Central memory CD8-positive, alpha-beta T cell (primary cell): ENCODE results near the gene ZNF891.

Experiments used
- ATAC-seq: fragments of 150-1000 bp; cut with Tn5 transposase; replicated peaks from 2 replicates; pipeline ENCODE4 v1.10.0; 2022; ENCODE audit warnings: mild to moderate bottlenecking, moderate FRiP score, moderate number of reproducible peaks; ENCODE audit not compliant: poor library complexity, severe bottlenecking; ENCODE audit errors: extremely low read depth
- DNase-seq, 2 donors: peaks; one replicate each; pipeline ENCODE4 v3.0.0; 2021; ENCODE audit warnings: low spot score in 2 of 2
- H3K27ac Mint-ChIP-seq: one replicate; pipeline ENCODE4 v1.8.0; 2022; ENCODE audit warnings: low read depth, mild to moderate bottlenecking, moderate library complexity, mixed read lengths
- H3K27me3 Mint-ChIP-seq: one replicate; pipeline ENCODE4 v1.8.0; 2022; ENCODE audit warnings: mixed read lengths
- H3K36me3 Mint-ChIP-seq: one replicate; pipeline ENCODE4 v1.8.0; 2022; ENCODE audit warnings: mild to moderate bottlenecking, moderate library complexity, mixed read lengths; ENCODE audit not compliant: insufficient read depth
- H3K4me1 Mint-ChIP-seq: one replicate; pipeline ENCODE4 v1.8.0; 2022; ENCODE audit warnings: mixed read lengths
- H3K4me3 Mint-ChIP-seq: one replicate; pipeline ENCODE4 v1.8.0; 2022; ENCODE audit warnings: mild to moderate bottlenecking, moderate library complexity, mixed read lengths
- H3K9me3 Mint-ChIP-seq: one replicate; pipeline ENCODE4 v1.8.0; 2022; ENCODE audit warnings: mixed read lengths

The ZNF891 gene

DNA sequence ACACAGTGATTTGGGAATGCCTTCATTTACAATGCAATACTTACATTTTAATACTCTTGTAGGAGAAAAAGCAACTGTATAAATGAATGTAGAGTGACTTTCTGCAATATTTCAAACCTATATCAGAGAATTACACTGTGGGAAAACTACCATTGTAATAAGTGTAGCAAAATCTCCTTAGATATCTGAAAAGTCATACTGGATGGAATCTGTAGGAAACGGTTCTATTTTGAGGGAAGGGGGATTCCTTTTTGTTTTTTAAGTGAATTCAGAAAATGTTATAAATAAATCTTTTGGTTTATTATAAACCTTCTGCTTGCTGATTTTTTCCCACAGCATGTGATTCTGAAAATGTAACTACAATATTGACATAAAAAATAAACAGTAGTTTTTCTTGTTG, 23.0 kb downstream of the ZNF891 start:
- ATAC-seq: no peak
- Mint-ChIP-seq H3K9me3 (peaks cover 16% of the 10 kb centered on the region), H3K36me3 (peaks cover 12% of the 10 kb centered on the region), H3K4me1 (no peaks in the 10 kb centered on the region), H3K27me3 (no peaks in the 10 kb centered on the region), H3K27ac (no peak overlapping the region), H3K4me3 (no peak overlapping the region)
- DNase-seq: no peak

DNA sequence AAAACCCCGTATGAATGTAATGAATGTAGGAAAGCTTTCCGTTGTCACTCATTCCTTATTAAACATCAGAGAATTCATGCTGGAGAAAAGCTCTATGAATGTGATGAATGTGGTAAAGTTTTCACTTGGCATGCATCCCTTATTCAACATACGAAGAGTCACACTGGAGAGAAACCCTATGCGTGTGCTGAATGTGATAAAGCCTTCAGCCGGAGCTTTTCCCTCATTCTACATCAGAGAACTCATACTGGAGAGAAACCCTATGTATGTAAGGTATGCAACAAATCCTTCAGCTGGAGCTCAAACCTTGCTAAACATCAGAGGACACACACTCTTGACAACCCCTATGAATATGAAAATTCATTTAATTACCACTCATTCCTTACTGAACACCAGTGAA, 23.8 kb downstream of the ZNF891 start:
- no peak overlapping the region for H3K27ac Mint-ChIP-seq
- DNase-seq (no peak), ATAC-seq (no peak)
- peaks cover 19% of the 10 kb centered on the region for H3K9me3 Mint-ChIP-seq
- H3K27me3 Mint-ChIP-seq: no peaks in the 10 kb centered on the region
- H3K36me3 Mint-ChIP-seq: peaks cover 16% of the 10 kb centered on the region
- no peak overlapping the region for H3K4me3 Mint-ChIP-seq
- H3K4me1 Mint-ChIP-seq: no peaks in the 10 kb centered on the region

DNA sequence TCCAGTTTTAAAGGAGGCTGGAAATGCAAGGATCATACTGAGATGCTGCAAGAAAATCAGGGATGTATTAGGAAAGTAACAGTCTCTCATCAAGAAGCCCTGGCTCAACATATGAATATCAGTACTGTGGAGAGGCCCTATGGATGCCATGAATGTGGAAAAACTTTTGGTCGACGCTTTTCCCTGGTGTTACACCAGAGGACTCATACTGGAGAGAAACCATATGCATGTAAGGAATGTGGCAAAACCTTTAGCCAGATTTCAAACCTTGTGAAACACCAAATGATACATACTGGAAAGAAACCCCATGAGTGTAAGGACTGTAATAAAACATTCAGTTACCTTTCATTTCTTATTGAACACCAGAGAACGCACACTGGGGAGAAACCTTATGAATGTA, 24.5 kb downstream of the ZNF891 start:
- no peak overlapping the region for H3K27ac Mint-ChIP-seq
- peaks cover 24% of the 10 kb centered on the region for H3K9me3 Mint-ChIP-seq
- peaks cover 18% of the 10 kb centered on the region for H3K36me3 Mint-ChIP-seq
- no peaks in the 10 kb centered on the region for H3K4me1 Mint-ChIP-seq
- DNase-seq (no peak), ATAC-seq (no peak)
- H3K4me3 Mint-ChIP-seq: no peak overlapping the region
- no peaks in the 10 kb centered on the region for H3K27me3 Mint-ChIP-seq

DNA sequence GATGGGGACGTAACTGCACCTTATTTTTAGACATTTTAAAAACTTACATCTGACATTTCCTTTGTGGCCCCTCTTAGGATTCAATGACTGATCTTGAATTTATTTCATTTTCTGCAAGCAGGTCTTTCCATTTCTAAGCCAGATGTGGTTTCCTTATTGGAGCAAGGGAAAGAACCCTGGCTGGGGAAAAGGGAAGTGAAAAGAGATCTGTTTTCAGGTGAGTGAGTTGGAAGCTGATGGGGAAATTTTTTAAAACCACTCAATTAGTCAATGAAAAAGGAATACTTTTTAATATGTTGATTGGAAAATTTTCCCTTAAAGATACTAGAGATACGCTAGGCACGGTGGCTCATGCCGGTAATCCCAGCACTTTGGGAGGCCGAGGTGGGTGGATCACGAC, 46.7 kb downstream of the ZNF891 start:
- H3K27ac Mint-ChIP-seq: no peak overlapping the region
- peaks cover 21% of the 10 kb centered on the region for H3K9me3 Mint-ChIP-seq
- peaks cover 7% of the 10 kb centered on the region for H3K4me1 Mint-ChIP-seq
- no peak for ATAC-seq
- H3K36me3 Mint-ChIP-seq: peaks cover 39% of the 10 kb centered on the region
- H3K27me3 Mint-ChIP-seq: no peaks in the 10 kb centered on the region
- H3K4me3 Mint-ChIP-seq: no peak overlapping the region
- no peak for DNase-seq

DNA sequence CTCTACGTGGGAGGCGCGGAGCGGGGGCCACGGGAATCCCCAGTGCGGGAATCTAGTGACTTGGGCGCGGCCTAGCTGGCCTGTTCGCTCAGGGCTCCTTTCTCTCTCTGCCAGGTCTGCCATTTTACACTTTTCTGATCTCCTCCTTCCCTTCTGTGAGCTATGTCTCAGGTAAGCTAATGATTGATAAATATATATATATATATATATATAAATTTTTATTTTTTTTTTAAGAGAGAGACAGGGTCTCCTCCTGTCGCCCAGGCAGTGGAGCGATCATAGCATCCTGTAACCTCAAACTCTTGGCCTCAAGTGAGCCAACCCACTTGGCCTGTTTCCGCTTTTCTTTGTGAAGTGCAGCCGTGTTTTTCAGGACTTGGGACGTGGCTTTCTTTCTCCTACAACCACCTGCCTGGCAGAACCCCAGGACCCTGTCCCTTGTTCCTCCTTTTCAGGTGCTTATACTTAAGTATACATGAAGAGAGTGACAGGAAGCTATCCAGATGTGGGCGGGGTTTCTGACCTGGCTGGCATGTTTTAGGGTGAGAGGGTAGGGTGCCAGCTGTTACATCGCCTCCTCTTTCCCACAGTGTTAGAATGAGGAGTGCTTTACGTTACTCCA, 48.8 kb downstream of the ZNF891 start:
- H3K4me1 Mint-ChIP-seq: peaks cover 7% of the 10 kb centered on the region
- H3K36me3 Mint-ChIP-seq: peaks cover 30% of the 10 kb centered on the region
- DNase-seq (no peak), ATAC-seq (no peak)
- H3K9me3 Mint-ChIP-seq: peaks cover 22% of the 10 kb centered on the region
- H3K27ac Mint-ChIP-seq: no peak overlapping the region
- H3K4me3 Mint-ChIP-seq: no peak overlapping the region
- no peaks in the 10 kb centered on the region for H3K27me3 Mint-ChIP-seq

DNA sequence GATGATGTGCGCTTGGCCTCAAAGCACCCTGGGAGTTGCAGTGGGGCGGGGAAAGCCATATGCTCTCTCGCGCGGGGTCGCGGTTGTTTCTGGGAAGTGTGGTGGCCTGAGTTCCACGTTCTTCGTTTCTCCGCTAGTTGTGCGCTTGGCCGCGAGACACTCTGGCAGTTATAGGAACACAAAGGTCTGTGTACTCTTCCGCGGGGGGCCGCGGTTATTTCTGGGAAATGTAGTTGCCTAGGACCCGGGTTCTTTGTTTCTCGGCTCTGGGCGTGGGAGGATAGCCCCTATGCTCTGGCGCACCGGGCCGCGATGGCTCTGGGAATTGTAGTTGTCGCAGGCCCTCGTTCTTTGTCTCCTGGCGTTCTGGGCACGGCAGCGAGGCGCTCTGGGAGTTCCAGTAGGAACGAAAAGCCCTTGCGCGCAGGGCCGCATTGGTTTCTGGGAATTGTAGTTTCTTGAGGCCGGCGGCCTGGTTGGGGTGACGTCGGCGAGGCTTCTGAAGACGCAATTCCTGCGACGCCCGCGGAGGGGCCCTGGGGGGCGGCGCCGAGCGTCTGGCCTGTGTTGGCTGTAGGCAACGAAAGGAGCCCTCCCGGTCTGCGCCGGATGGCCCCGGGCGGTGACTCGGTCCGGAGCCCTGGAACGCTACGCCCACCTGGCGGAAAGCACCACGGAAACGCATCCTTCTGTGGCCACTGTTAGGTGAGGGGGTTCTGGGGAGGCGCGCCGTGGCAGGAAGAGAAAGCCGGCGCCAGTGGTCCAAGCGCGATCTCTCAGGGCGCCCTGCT, 49.5 kb downstream of the ZNF891 start, which contains the start of gene ZNF140:
TSS of gene ZNF140 (plus strand) at position 556 of the 791 bp plus-strand sequence. CDS start 398 bp downstream, outside the sequence.
- peaks cover 7% of the 10 kb centered on the region for H3K4me1 Mint-ChIP-seq
- ATAC-seq: peak; percentile 66
- no peak within 1 kb of the TSS for H3K4me3 Mint-ChIP-seq
- H3K9me3 Mint-ChIP-seq: peaks cover 22% of the 10 kb centered on the region
- no peaks in the 10 kb centered on the region for H3K27me3 Mint-ChIP-seq
- H3K27ac Mint-ChIP-seq: no peak within 1 kb of the TSS
- H3K36me3 Mint-ChIP-seq: peaks cover 28% of the 10 kb centered on the region
- DNase-seq: peak; percentile 90 to 95

DNA sequence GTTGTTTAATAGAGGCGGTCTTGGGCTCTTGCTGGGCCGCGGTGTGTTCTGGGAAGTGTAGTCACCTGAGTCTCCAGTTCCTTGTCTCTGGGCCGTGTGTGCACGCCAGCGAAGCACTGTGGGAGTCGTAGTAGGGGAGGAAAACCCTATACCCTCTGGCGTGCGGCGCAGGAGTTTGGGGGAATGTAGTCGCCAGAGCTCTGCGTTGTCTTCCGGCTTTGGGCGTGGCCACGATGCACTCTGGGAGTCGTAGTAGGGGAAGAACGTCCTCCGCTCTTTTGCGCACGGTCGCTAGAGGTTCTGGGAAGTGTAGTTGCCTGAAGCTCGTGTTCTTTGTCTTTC, 50.1 kb downstream of the ZNF891 start:
- Mint-ChIP-seq H3K4me3 (no peak overlapping the region), H3K4me1 (peaks cover 7% of the 10 kb centered on the region), H3K27me3 (no peaks in the 10 kb centered on the region), H3K27ac (no peak overlapping the region), H3K36me3 (peaks cover 25% of the 10 kb centered on the region), H3K9me3 (peaks cover 27% of the 10 kb centered on the region)
- ATAC-seq (peak; percentile 78), DNase-seq (no peak)

DNA sequence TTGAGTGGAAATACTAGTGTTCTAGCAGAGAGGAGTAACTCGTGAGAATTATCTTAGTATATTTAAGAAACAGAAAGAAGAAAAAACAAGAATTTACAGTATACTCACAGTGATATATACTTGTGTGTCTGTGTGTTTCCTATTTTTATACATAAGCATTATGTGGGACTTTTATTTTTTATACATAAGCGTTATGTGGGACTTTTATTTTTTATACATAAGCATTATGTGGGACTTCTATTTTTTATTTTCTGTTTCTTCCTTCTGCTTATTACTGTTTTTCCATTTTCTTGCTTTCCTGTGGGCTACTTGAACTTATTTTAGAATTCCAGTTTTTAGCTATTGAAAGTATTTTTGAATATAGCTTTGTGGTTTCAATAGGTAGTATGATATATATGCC, 56.2 kb downstream of the ZNF891 start:
- no peak overlapping the region for H3K27ac Mint-ChIP-seq
- DNase-seq: no peak
- peaks cover 2% of the 10 kb centered on the region for H3K36me3 Mint-ChIP-seq
- peaks cover 23% of the 10 kb centered on the region for H3K9me3 Mint-ChIP-seq
- no peaks in the 10 kb centered on the region for H3K4me1 Mint-ChIP-seq
- no peaks in the 10 kb centered on the region for H3K27me3 Mint-ChIP-seq
- no peak overlapping the region for H3K4me3 Mint-ChIP-seq
- ATAC-seq: no peak

DNA sequence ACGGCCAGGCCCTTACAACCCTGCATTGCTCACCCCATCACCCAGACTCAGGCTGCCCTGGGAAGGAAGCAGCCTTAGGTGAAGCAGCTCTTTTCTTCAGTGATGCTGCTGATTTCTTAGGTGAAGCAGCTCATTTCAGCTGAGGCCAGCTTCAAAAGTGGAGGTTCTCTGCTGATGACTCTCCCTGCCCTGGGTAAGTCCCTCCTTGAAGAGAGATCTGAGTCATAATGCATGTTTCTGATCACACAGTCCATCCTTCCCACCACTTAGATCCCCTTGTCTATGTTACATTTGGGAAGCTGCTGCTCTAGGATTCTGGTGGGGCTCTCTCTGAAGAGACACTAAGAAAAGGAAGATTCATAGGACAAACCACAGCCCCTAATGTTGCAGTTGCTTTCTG, 66.5 kb downstream of the ZNF891 start:
- no peaks in the 10 kb centered on the region for H3K27me3 Mint-ChIP-seq
- H3K9me3 Mint-ChIP-seq: peaks cover 23% of the 10 kb centered on the region
- DNase-seq (no peak), ATAC-seq (no peak)
- no peaks in the 10 kb centered on the region for H3K4me1 Mint-ChIP-seq
- no peak overlapping the region for H3K4me3 Mint-ChIP-seq
- no peak overlapping the region for H3K27ac Mint-ChIP-seq
- no peaks in the 10 kb centered on the region for H3K36me3 Mint-ChIP-seq

DNA sequence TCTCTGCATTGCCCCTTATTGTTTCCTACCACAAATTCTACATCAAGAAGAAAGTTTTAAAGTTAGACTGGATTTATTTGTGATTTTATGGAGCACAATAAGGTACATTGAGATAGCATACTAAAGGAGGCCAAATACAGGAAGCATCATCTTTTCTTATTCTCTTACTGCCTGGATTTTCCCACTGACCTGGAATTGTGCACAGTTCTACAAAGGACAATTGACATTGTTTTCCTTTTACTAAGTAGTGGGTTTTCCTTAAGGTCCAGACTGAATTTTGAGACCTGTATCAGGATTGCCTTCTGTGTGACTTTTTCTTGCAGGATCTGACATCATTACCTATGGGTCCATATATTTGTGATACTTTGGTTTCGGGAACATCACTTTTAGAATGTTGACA, 68.1 kb downstream of the ZNF891 start:
- Mint-ChIP-seq H3K4me1 (no peaks in the 10 kb centered on the region), H3K4me3 (no peak overlapping the region), H3K9me3 (peaks cover 32% of the 10 kb centered on the region), H3K27me3 (no peaks in the 10 kb centered on the region), H3K27ac (no peak overlapping the region), H3K36me3 (peaks cover 14% of the 10 kb centered on the region)
- ATAC-seq (no peak), DNase-seq (no peak)

DNA sequence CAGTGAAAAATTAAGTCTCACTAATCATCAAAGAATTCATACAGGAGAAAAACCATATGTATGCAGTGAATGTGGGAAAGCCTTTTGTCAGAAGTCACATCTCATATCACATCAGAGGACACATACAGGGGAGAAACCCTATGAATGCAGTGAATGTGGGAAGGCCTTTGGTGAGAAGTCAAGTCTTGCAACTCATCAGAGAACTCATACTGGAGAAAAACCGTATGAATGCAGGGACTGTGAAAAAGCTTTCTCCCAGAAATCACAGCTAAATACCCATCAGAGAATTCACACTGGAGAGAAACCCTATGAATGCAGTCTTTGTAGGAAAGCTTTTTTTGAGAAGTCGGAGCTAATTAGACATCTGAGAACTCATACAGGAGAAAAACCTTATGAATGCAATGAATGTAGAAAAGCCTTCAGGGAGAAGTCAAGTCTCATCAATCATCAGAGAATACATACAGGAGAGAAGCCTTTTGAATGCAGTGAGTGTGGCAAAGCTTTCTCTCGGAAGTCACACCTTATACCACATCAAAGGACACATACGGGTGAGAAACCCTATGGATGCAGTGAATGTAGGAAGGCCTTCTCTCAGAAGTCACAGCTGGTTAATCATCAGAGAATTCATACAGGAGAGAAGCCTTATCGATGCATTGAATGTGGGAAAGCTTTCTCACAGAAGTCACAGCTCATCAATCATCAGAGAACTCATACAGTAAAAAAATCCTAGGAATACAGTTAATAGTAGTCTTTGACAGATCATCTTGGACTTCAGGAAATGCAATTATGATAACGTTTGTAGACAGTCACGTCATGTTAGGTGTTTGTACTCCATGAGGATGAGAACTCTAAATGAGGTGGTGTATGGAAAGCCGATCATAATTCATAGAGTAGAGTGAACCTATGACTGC, 71.6 kb downstream of the ZNF891 start:
- no peaks in the 10 kb centered on the region for H3K27me3 Mint-ChIP-seq
- H3K4me1 Mint-ChIP-seq: no peaks in the 10 kb centered on the region
- DNase-seq (no peak), ATAC-seq (no peak)
- peaks cover 23% of the 10 kb centered on the region for H3K9me3 Mint-ChIP-seq
- H3K36me3 Mint-ChIP-seq: peaks cover 25% of the 10 kb centered on the region
- peak overlapping the region; percentile 32 for H3K27ac Mint-ChIP-seq
- H3K4me3 Mint-ChIP-seq: no peak overlapping the region

DNA sequence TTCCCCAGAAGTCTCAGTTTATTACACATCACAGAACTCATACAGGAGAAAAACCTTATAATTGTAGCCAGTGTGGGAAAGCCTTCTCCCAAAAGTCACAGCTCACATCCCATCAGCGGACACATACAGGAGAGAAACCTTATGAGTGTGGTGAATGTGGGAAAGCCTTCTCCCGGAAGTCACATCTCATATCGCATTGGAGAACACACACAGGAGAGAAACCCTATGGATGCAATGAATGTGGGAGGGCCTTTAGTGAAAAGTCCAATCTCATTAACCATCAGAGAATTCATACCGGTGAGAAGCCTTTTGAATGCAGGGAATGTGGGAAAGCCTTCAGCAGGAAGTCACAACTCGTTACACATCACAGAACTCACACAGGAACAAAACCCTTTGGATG, 72.6 kb downstream of the ZNF891 start:
- peak overlapping the region; percentile 51 for H3K27ac Mint-ChIP-seq
- DNase-seq (no peak), ATAC-seq (no peak)
- H3K27me3 Mint-ChIP-seq: no peaks in the 10 kb centered on the region
- H3K4me3 Mint-ChIP-seq: peak overlapping the region; percentile 29
- peaks cover 23% of the 10 kb centered on the region for H3K9me3 Mint-ChIP-seq
- no peaks in the 10 kb centered on the region for H3K4me1 Mint-ChIP-seq
- H3K36me3 Mint-ChIP-seq: peaks cover 30% of the 10 kb centered on the region
